GM18861 (cell line): ENCODE data around the gene FBN1.

Experiments
- ATAC-seq: cut with Tn5 transposase; IDR thresholded peaks from one replicate; pipeline ENCODE4 v1.9.1; 2021; ENCODE audit not compliant: unreplicated experiment

Gene FBN1

GRCh38 chr15:48653216-48653615 is 7.7 kb upstream of the FBN1 start:
- no peak for ATAC-seq

- no peak for ATAC-seq
Observed at GRCh38 chr15:48652510-48653076, 7.1 kb upstream of the FBN1 start.

- no peak for ATAC-seq
Observed at GRCh38 chr15:48650931-48651330, 5.4 kb upstream of the FBN1 start.

- ATAC-seq = no peak
Observed at GRCh38 chr15:48647962-48648361, 2.5 kb upstream of the FBN1 start.

GRCh38 chr15:48646331-48646730 is 822 bp upstream of the FBN1 start:
- ATAC-seq = no peak

GRCh38 chr15:48644827-48645557 is 517 bp downstream of the FBN1 start:
- ATAC-seq = peak; percentile 28

GRCh38 chr15:48644467-48644826 is 1.1 kb downstream of the FBN1 start:
- ATAC-seq = peak; percentile 9

GRCh38 chr15:48643776-48644466 is 1.6 kb downstream of the FBN1 start:
- ATAC-seq = no peak

- no peak for ATAC-seq
Observed at GRCh38 chr15:48643206-48643605, 2.3 kb downstream of the FBN1 start.

GRCh38 chr15:48642795-48643194 is 2.7 kb downstream of the FBN1 start:
- ATAC-seq = no peak

GRCh38 chr15:48641416-48641815 is 4.1 kb downstream of the FBN1 start:
- peak; percentile 42 for ATAC-seq

GRCh38 chr15:48638963-48639362 is 6.5 kb downstream of the FBN1 start:
- no peak for ATAC-seq

- no peak for ATAC-seq
Observed at GRCh38 chr15:48637639-48638038, 7.9 kb downstream of the FBN1 start.

GRCh38 chr15:48636511-48636910 is 9.0 kb downstream of the FBN1 start:
- no peak for ATAC-seq

GRCh38 chr15:48634893-48635292 is 10.6 kb downstream of the FBN1 start:
- no peak for ATAC-seq

- no peak for ATAC-seq
Observed at GRCh38 chr15:48634096-48634495, 11.4 kb downstream of the FBN1 start.

GRCh38 chr15:48632651-48633050 is 12.9 kb downstream of the FBN1 start:
- ATAC-seq = no peak

- no peak for ATAC-seq
Observed at GRCh38 chr15:48631176-48631770, 14.2 kb downstream of the FBN1 start.

GRCh38 chr15:48630245-48630644 is 15.3 kb downstream of the FBN1 start:
- ATAC-seq = no peak

GRCh38 chr15:48628832-48629231 is 16.7 kb downstream of the FBN1 start:
- no peak for ATAC-seq

- no peak for ATAC-seq
Observed at GRCh38 chr15:48627260-48627940, 18.1 kb downstream of the FBN1 start.
